HG02970 (cell line): Measurements from ENCODE around the gene ASS1.

Experiments used
- ATAC-seq: cut with Tn5 transposase; IDR thresholded peaks from one replicate; pipeline ENCODE4 v1.9.1; 2021; ENCODE audit warnings: mild to moderate bottlenecking, moderate library complexity, moderate number of reproducible peaks; ENCODE audit not compliant: unreplicated experiment, low FRiP score

Gene ASS1

GRCh38 chr9:130417602-130418001 lies 27.2 kb upstream of the ASS1 start:
- ATAC-seq, result no peak

GRCh38 chr9:130418776-130419175 lies 26.0 kb upstream of the ASS1 start:
- ATAC-seq, result no peak

GRCh38 chr9:130419521-130420035 lies 25.2 kb upstream of the ASS1 start:
- no peak for ATAC-seq

GRCh38 chr9:130421154-130421801 lies 23.5 kb upstream of the ASS1 start:
- no peak for ATAC-seq

- no peak for ATAC-seq
These were observed 22.9 kb upstream of the ASS1 start for GRCh38 chr9:130421802-130422276.

- ATAC-seq, result no peak
These were observed 22.2 kb upstream of the ASS1 start for GRCh38 chr9:130422546-130422945.

- ATAC-seq, result no peak
These were observed 21.5 kb upstream of the ASS1 start for GRCh38 chr9:130423272-130423671.

- ATAC-seq, result no peak
These were observed 19.9 kb upstream of the ASS1 start for GRCh38 chr9:130424595-130425454.

GRCh38 chr9:130425741-130426466 lies 18.9 kb upstream of the ASS1 start:
- no peak for ATAC-seq

- ATAC-seq, result no peak
These were observed 18.3 kb upstream of the ASS1 start for GRCh38 chr9:130426467-130426773.

- no peak for ATAC-seq
These were observed 17.9 kb upstream of the ASS1 start for GRCh38 chr9:130426883-130427282.

- ATAC-seq, result no peak
These were observed 17.4 kb upstream of the ASS1 start for GRCh38 chr9:130427326-130427725.

GRCh38 chr9:130428086-130428665 lies 16.6 kb upstream of the ASS1 start:
- ATAC-seq, result no peak

GRCh38 chr9:130429381-130429780 lies 15.4 kb upstream of the ASS1 start:
- ATAC-seq, result no peak

- ATAC-seq, result no peak
These were observed 14.9 kb upstream of the ASS1 start for GRCh38 chr9:130429831-130430230.

GRCh38 chr9:130430232-130430631 lies 14.5 kb upstream of the ASS1 start:
- no peak for ATAC-seq

- ATAC-seq, result no peak
These were observed 13.8 kb upstream of the ASS1 start for GRCh38 chr9:130430734-130431535.

- no peak for ATAC-seq
These were observed 13.0 kb upstream of the ASS1 start for GRCh38 chr9:130431536-130432303.

GRCh38 chr9:130432362-130432761 lies 12.4 kb upstream of the ASS1 start:
- ATAC-seq, result no peak
